K562 (cell line): ENCODE measurements around the gene ACTN1. TPM values are rescaled to one million over a fixed set of nuclear protein-coding genes. Genes with fewer than 3 reads are reported as not detected.

ENCODE experiments used
- ATAC-seq: fragments of 200-7000 bp; cut with Tn5 transposase; 3 replicates; pipeline ENCODE4 v1.9.1; 2020; ENCODE audit warnings: moderate library complexity
- BruUV-seq: library from RNA; stranded (reverse); fragments of 400-500 nt; replicated peaks from 2 replicates; lab custom pipeline; 2021; lab: Mats Ljungman, UMichigan
- CTCF ChIA-PET: fragments of 300-600 bp; formaldehyde crosslinking; extraction: SDS; loops from one replicate; lab custom pipeline; 2021; ENCODE audit warnings: low intra/inter-chr PET ratio; lab: Yijun Ruan, JAX
- POLR2A ChIA-PET: fragments of 300-600, 350-650 bp; sonication (Branson Sonifier 250); formaldehyde crosslinking; extraction: SDS; loops from one replicate; lab custom pipeline; 2021; ENCODE audit warnings: antibody characterized with exemption, inconsistent platforms; lab: Yijun Ruan, JAX
- DNase-seq, 4 experiments: peaks; one replicate each; pipeline versions ENCODE4 v3.0.0 to v3.0.0-alpha.2; 2011 to 2018; ENCODE audit warnings: low spot score in 3 of 4, mixed read lengths in 3 of 4; ENCODE audit errors: extremely low read depth in 1 of 4
- FAIRE-seq: peaks from 2 replicates; lab custom pipeline; 2011; peaks lifted over from hg19 to GRCh38; lab: Jason Lieb, UNC
- H2AFZ ChIP-seq: 2 replicates; pipeline ENCODE4 v1.6.0; 2011; ENCODE audit warnings: low read depth, low read length, control low read depth, inconsistent platforms
- H3K27ac ChIP-seq: fragments of 200-600 bp; 3 replicates; pipeline ENCODE4 v1.8.0; 2011; ENCODE audit warnings: low read depth, mild to moderate bottlenecking, control low read depth, inconsistent platforms, low read length, moderate library complexity, mixed read lengths; ENCODE audit errors: extremely low read depth
- H3K27me3 ChIP-seq, 2 experiments: fragments of 300-600 bp in 1 of 2; 2 replicates in 1 of 2; 3 replicates in 1 of 2; pipeline versions ENCODE4 v1.6.0 to v1.8.0; 2011; ENCODE audit warnings: inconsistent platforms in 2 of 2, low read length in 2 of 2, mild to moderate bottlenecking in 1 of 2, mixed read lengths in 1 of 2, moderate library complexity in 1 of 2; ENCODE audit not compliant: control insufficient read depth in 2 of 2, insufficient read depth in 2 of 2
- H3K36me3 ChIP-seq: fragments of 300-600 bp; 3 replicates; pipeline ENCODE4 v1.8.0; 2011; ENCODE audit warnings: mild to moderate bottlenecking, low read length, inconsistent platforms; ENCODE audit not compliant: control insufficient read depth, insufficient read depth
- H3K4me1 ChIP-seq, 2 experiments: fragments of 200-600 bp in 1 of 2; replicated peaks in 1 of 2; 2 replicates in 1 of 2; 3 replicates in 1 of 2; pipeline versions ENCODE4 v1.5.1 to v1.8.0; 2011; ENCODE audit warnings: inconsistent platforms in 2 of 2, low read length in 2 of 2, mild to moderate bottlenecking in 1 of 2, mixed read lengths in 1 of 2, moderate library complexity in 1 of 2; ENCODE audit not compliant: control insufficient read depth in 2 of 2, insufficient read depth in 2 of 2
- H3K4me2 ChIP-seq: 2 replicates; pipeline ENCODE4 v1.6.1; 2011; ENCODE audit warnings: low read length, control low read depth, inconsistent platforms, mixed read lengths; ENCODE audit not compliant: insufficient read depth
- H3K4me3 ChIP-seq: fragments of 200-600 bp; sonication (generic), shearing (Covaris generic); 2 replicates; pipeline ENCODE4 v1.5.1; 2016; ENCODE audit warnings: control low read depth, inconsistent platforms
- H3K79me2 ChIP-seq: fragments of 200-600 bp; 3 replicates; pipeline ENCODE4 v1.8.0; 2011; ENCODE audit warnings: low read length, inconsistent platforms; ENCODE audit not compliant: control insufficient read depth, insufficient read depth
- H3K9ac ChIP-seq, 2 experiments: 2 replicates each; pipeline versions ENCODE4 v1.6.0 to v1.6.1; 2011; ENCODE audit warnings: low read depth in 2 of 2, low read length in 2 of 2, control low read depth in 1 of 2, inconsistent platforms in 1 of 2, mild to moderate bottlenecking in 1 of 2, mixed read lengths in 1 of 2; ENCODE audit not compliant: insufficient read depth in 1 of 2
- H3K9me1 ChIP-seq: one replicate; pipeline ENCODE4 v1.6.0; 2011; ENCODE audit warnings: inconsistent platforms, mild to moderate bottlenecking, low read length, moderate library complexity; ENCODE audit not compliant: control insufficient read depth, insufficient read depth
- H3K9me3 ChIP-seq: replicated peaks from 2 replicates; pipeline ENCODE4 v1.5.1; 2011; ENCODE audit warnings: low read depth, low read length, inconsistent platforms; ENCODE audit not compliant: control insufficient read depth, insufficient read depth
- H4K20me1 ChIP-seq: replicated peaks from 2 replicates; pipeline ENCODE4 v1.6.1; 2011; ENCODE audit warnings: low read length, inconsistent platforms, mixed read lengths; ENCODE audit not compliant: control insufficient read depth, insufficient read depth
- ADNP ChIP-seq: fragments of 200-800 bp; sonication (Bioruptor generic); IDR thresholded peaks from 2 replicates; pipeline ENCODE4 v1.6.1; 2016; ENCODE audit warnings: missing genetic modification characterization, missing compliant biosample characterization
- CGGBP1 ChIP-seq: fragments of 250-450 bp; sonication (Bioruptor Pico); IDR thresholded peaks from 2 replicates; pipeline ENCODE4 v1.9.0; 2021; ENCODE audit warnings: mild to moderate bottlenecking
- CTBP1 ChIP-seq: fragments of 450-650 bp; IDR thresholded peaks from 2 replicates; pipeline ENCODE4 v1.6.1; 2016; ENCODE audit warnings: borderline replicate concordance
- GMEB1 ChIP-seq: fragments of 250-450 bp; sonication (Bioruptor Pico); IDR thresholded peaks from 2 replicates; pipeline ENCODE4 v1.4.0; 2020; ENCODE audit warnings: mild to moderate bottlenecking
- MECOM ChIP-seq: fragments of 250-450 bp; sonication (Bioruptor Pico); IDR thresholded peaks from 2 replicates; pipeline ENCODE4 v1.8.0; 2022; ENCODE audit warnings: inconsistent platforms
- PHF20 ChIP-seq: fragments of 450-650 bp; IDR thresholded peaks from 2 replicates; pipeline ENCODE4 v1.6.1; 2018; ENCODE audit not compliant: partially characterized antibody
- PTBP1 ChIP-seq: fragments of 200-400 bp; formaldehyde crosslinking; IDR thresholded peaks from 2 replicates; pipeline ENCODE4 v1.6.1; 2017; ENCODE audit warnings: low read depth, low read length
- RBM39 ChIP-seq: fragments of 200-400 bp; formaldehyde crosslinking; optimal IDR thresholded peaks from 2 replicates; pipeline ENCODE3; 2018; ENCODE audit warnings: low read depth, low read length
- SIN3B ChIP-seq: fragments of 450-650 bp; IDR thresholded peaks from 2 replicates; pipeline ENCODE4 v1.6.1; 2017; ENCODE audit warnings: low read depth, mild to moderate bottlenecking, moderate library complexity
- TEAD4 ChIP-seq, 2 experiments: sonication (generic) in 1 of 2; formaldehyde crosslinking in 1 of 2; IDR thresholded peaks; 2 replicates each; pipeline versions ENCODE4 v1.6.1 to v1.8.0; 2012 to 2022; ENCODE audit warnings: borderline replicate concordance in 1 of 2, inconsistent platforms in 1 of 2, low read length in 1 of 2, mild to moderate bottlenecking in 1 of 2, missing genetic modification reagents in 1 of 2
- THAP7 ChIP-seq: fragments of 250-450 bp; sonication (Bioruptor Pico); IDR thresholded peaks from 2 replicates; pipeline ENCODE4 v1.5.0; 2021
- VEZF1 ChIP-seq: fragments of 200-800 bp; sonication (Bioruptor generic); IDR thresholded peaks from 2 replicates; pipeline ENCODE4 v1.6.1; 2017; ENCODE audit warnings: missing genetic modification characterization, missing compliant biosample characterization
- XRCC5 ChIP-seq: fragments of 200-400 bp; formaldehyde crosslinking; IDR thresholded peaks from 2 replicates; pipeline ENCODE4 v1.6.1; 2017; ENCODE audit warnings: low read depth, mild to moderate bottlenecking, low read length
- ZBTB49 ChIP-seq: sonication (generic); formaldehyde crosslinking; IDR thresholded peaks from 2 replicates; pipeline ENCODE4 v1.8.0; 2022; ENCODE audit warnings: missing genetic modification reagents, mild to moderate bottlenecking, borderline replicate concordance
- ZKSCAN1 ChIP-seq: fragments of 150-350 bp; IDR thresholded peaks from 2 replicates; pipeline ENCODE4 v1.6.1; 2016; ENCODE audit warnings: low read depth, low read length
- ZNF695 ChIP-seq: fragments of 450-650 bp; formaldehyde crosslinking; IDR thresholded peaks from 2 replicates; pipeline ENCODE4 v1.4.0; 2020; ENCODE audit warnings: mild to moderate bottlenecking, moderate library complexity
- ZSCAN29 ChIP-seq: fragments of 450-650 bp; IDR thresholded peaks from 2 replicates; pipeline ENCODE4 v1.6.1; 2017
- WGBS: fragments of 100-300 bp; shearing (Covaris generic); methylation state at CpG from one replicate; pipeline ENCODE4 v1.1.6; 2016; ENCODE audit warnings: low coverage, mixed read lengths; ENCODE audit not compliant: insufficient coverage; ENCODE audit errors: missing lambda C conversion rate; 5-methylcytosine and 5-hydroxymethylcytosine counted together
- in situ Hi-C: fragments of 300-500 bp; cut with MboI; formaldehyde crosslinking; loops from 4 replicates; pipeline ENCODE4 v1.15.0; 2018; ENCODE audit warnings: inconsistent platforms, mixed read lengths
- intact Hi-C: fragments of 100-400 bp; cut with micrococcal nuclease; formaldehyde crosslinking; loops from 2 replicates; pipeline ENCODE4 v1.14.2; 2022
- polyA plus RNA-seq, 8 experiments: library from polyadenylated mRNA; depleted of rRNA in 4 of 8; stranded (reverse) in 5 of 8; unstranded in 3 of 8; fragments of >200 nt; fragmentation: Nextera tagmentation in 2 of 8; fragmentation: Illumina TruSeq in 1 of 8; extraction: Ambion mirVana in 2 of 8; extraction: Trizol in 1 of 8; gene quantifications; 2 replicates each; pipeline versions ENCODE4 v1.2.1 to v1.2.3, GENCODE V29; 2011 to 2014; ENCODE audit warnings: inconsistent platforms in 1 of 8, missing spikeins in 1 of 8
- total RNA-seq, 7 experiments: library from RNA; depleted of rRNA in 6 of 7; stranded (reverse); fragments of >200 nt in 6 of 7; fragmentation: Illumina TruSeq in 2 of 7; extraction: Trizol in 2 of 7; gene quantifications; 2 replicates each; pipeline versions ENCODE4 v1.2.1 to v1.2.3, GENCODE V29; 2011 to 2021; ENCODE audit warnings: low replicate concordance in 1 of 7

Gene ACTN1
- total and polyA plus RNA-seq, 9 of the 15 experiments (the other 6 are each of a cell fraction or from before 2014, with no cell fraction given): 2.2 to 67.7 (median 34.5) TPM

GRCh38 chr14:68921049-68921448 lies 58.1 kb downstream of the ACTN1 start:
- Histone ChIP-seq H3K27me3 (no peaks in the 10 kb centered on the region), H3K9ac (no peak overlapping the region), H2AFZ (no peak overlapping the region), H3K27ac (no peak overlapping the region), H3K9me3 (peaks cover under 1% of the 10 kb centered on the region; the same call in 1 of the 2 replicates), H3K4me1 (no peaks in the 10 kb centered on the region), H3K9me1 (peaks cover 4% of the 10 kb centered on the region), H3K79me2 (no peaks in the 10 kb centered on the region), H3K4me3 (no peak overlapping the region), H3K36me3 (peaks cover 52% of the 10 kb centered on the region; the same call in 2 of the 3 replicates), H3K4me2 (no peak overlapping the region), H4K20me1 (no peaks in the 10 kb centered on the region)
- CTCF ChIA-PET: no interaction called here
- BruUV-seq: no TSS peak
- in situ Hi-C loops (no loop called here), intact Hi-C loops (no loop called here)
- FAIRE-seq (no peak), ATAC-seq (no peak), DNase-seq (no peak)
- 88% methylated on average over 5 of the region's 9 CpGs for WGBS
- POLR2A ChIA-PET: no interaction called here
- TF ChIP-seq ADNP (tag) (no peak), THAP7 (CRISPR knock-in tag) (no peak), GMEB1 (CRISPR knock-in tag) (no peak), ZKSCAN1 (no peak), ZSCAN29 (no peak), ZNF695 (CRISPR knock-in tag) (no peak), PHF20 (no peak), CTBP1 (no peak), RBM39 (no peak), CGGBP1 (no peak), VEZF1 (no peak), PTBP1 (no peak), ZBTB49 (CRISPR knock-in tag) (no peak), SIN3B (no peak), XRCC5 (no peak), MECOM (CRISPR knock-in tag) (no peak), TEAD4 (IDR thresholded peaks at IDR 0.05; ENCODE audit: low read length) (no peak), TEAD4 (CRISPR knock-in tag; IDR thresholded peaks at IDR 0.05; ENCODE audit: borderline replicate concordance) (no peak)
